Mucosa of rectum (tissue), 2 donors: Measurements from ENCODE around the gene GAGE13.
"Not testable (repeated sequence)": the region's sequence is repeated elsewhere in the genome, so short reads cannot be mapped to it uniquely, and the experiment has no call there.

ENCODE experiments used
- H3K27ac ChIP-seq, 2 donors: one replicate each; pipeline ENCODE4 v1.7.0; 2013; ENCODE audit warnings: inconsistent platforms in 2 of 2, low read depth in 2 of 2, low read length in 2 of 2
- H3K27me3 ChIP-seq, 2 donors: one replicate each; pipeline ENCODE4 v1.7.0; 2013; ENCODE audit warnings: low read length in 2 of 2; ENCODE audit not compliant: control insufficient read depth in 2 of 2, insufficient read depth in 2 of 2
- H3K36me3 ChIP-seq, 2 donors: one replicate each; pipeline ENCODE4 v1.7.0; 2013; ENCODE audit warnings: low read length in 2 of 2; ENCODE audit not compliant: control insufficient read depth in 2 of 2, insufficient read depth in 2 of 2
- H3K4me1 ChIP-seq, 2 donors: one replicate each; pipeline ENCODE4 v1.7.0; 2013; ENCODE audit warnings: low read length in 2 of 2, mild to moderate bottlenecking in 1 of 2; ENCODE audit not compliant: control insufficient read depth in 2 of 2, insufficient read depth in 2 of 2
- H3K4me3 ChIP-seq, 2 donors: one replicate each; pipeline ENCODE4 v1.7.0; 2013; ENCODE audit warnings: low read length in 2 of 2
- H3K9ac ChIP-seq, 2 donors: one replicate each; pipeline ENCODE4 v1.7.0; 2013; ENCODE audit warnings: low read length in 2 of 2, low read depth in 1 of 2, mild to moderate bottlenecking in 1 of 2
- H3K9me3 ChIP-seq, 2 donors: one replicate each; pipeline ENCODE4 v1.7.0; 2013; ENCODE audit warnings: low read length in 2 of 2; ENCODE audit not compliant: control insufficient read depth in 2 of 2
- donor health status: healthy.
- donor health status: Normal muscosa, but diverticular disease.

The GAGE13 gene, protein sequence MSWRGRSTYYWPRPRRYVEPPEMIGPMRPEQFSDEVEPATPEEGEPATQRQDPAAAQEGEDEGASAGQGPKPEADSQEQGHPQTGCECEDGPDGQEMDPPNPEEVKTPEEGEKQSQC

GRCh38 chrX:49331282-49331681 lies at the start of gene GAGE13:
GAGE13 (plus strand) TSS chrX:49331582; CDS start chrX:49332738, 1,156 bp downstream.
- not testable (repeated sequence) for H3K36me3 ChIP-seq, H3K9me3 ChIP-seq, H3K27ac ChIP-seq, H3K4me1 ChIP-seq, H3K4me3 ChIP-seq, H3K9ac ChIP-seq, H3K27me3 ChIP-seq

- Histone ChIP-seq H3K4me3 (no peak overlapping the region), H3K27me3 (peaks cover 0 to 2% of the 10 kb centered on the region in 2 donors), H3K9me3 (no peaks in the 10 kb centered on the region), H3K27ac (no peak overlapping the region), H3K4me1 (no peaks in the 10 kb centered on the region), H3K9ac (no peak overlapping the region), H3K36me3 (no peaks in the 10 kb centered on the region)
Measured at GRCh38 chrX:49282647-49283011, 48.8 kb upstream of the GAGE13 start.

- H3K4me1 ChIP-seq: no peaks in the 10 kb centered on the region
- H3K27ac ChIP-seq: no peak overlapping the region
- H3K4me3 ChIP-seq: no peak overlapping the region
- H3K9ac ChIP-seq: no peak overlapping the region
- H3K9me3 ChIP-seq: no peaks in the 10 kb centered on the region
- H3K27me3 ChIP-seq: peaks cover 0 to 2% of the 10 kb centered on the region in 2 donors
- no peaks in the 10 kb centered on the region for H3K36me3 ChIP-seq
Measured at GRCh38 chrX:49284212-49284611, 47.2 kb upstream of the GAGE13 start.

- H3K27ac ChIP-seq: no peak overlapping the region
- H3K9me3 ChIP-seq: no peaks in the 10 kb centered on the region
- peaks cover 0 to 2% of the 10 kb centered on the region in 2 donors for H3K27me3 ChIP-seq
- H3K4me3 ChIP-seq: no peak overlapping the region
- H3K36me3 ChIP-seq: no peaks in the 10 kb centered on the region
- H3K4me1 ChIP-seq: no peaks in the 10 kb centered on the region
- H3K9ac ChIP-seq: no peak overlapping the region
Measured at GRCh38 chrX:49286136-49286535, 45.2 kb upstream of the GAGE13 start.

DNA sequence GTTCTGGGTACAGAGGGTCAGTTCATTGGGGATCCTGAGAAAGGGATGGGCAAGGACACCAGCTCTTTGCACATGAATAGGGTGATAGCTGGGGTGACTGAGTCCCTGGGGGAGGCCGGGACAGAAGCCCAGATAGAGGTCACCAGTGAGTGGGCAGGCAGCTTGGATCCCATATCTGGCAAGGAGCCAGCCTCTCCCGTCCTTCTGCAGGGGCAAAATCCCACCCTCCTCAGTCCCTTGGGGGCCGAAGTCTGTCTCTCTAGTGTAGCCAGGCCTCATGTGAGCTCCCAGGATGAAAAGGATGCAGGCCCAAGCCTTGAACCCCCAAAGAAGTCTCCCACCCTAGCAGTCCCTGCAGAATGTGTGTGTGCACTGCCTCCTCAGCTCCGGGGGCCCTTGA lies 44.8 kb upstream of the GAGE13 start:
- no peaks in the 10 kb centered on the region for H3K4me1 ChIP-seq
- H3K36me3 ChIP-seq: no peaks in the 10 kb centered on the region
- peaks cover 0 to 2% of the 10 kb centered on the region in 2 donors for H3K27me3 ChIP-seq
- H3K27ac ChIP-seq: no peak overlapping the region
- H3K4me3 ChIP-seq: no peak overlapping the region
- no peaks in the 10 kb centered on the region for H3K9me3 ChIP-seq
- H3K9ac ChIP-seq: no peak overlapping the region

GRCh38 chrX:49287665-49288064 lies 43.7 kb upstream of the GAGE13 start:
- no peak overlapping the region for H3K9ac ChIP-seq
- H3K27ac ChIP-seq: no peak overlapping the region
- H3K27me3 ChIP-seq: peaks cover 0 to under 1% of the 10 kb centered on the region in 2 donors
- no peaks in the 10 kb centered on the region for H3K9me3 ChIP-seq
- H3K36me3 ChIP-seq: no peaks in the 10 kb centered on the region
- no peak overlapping the region for H3K4me3 ChIP-seq
- H3K4me1 ChIP-seq: no peaks in the 10 kb centered on the region

DNA sequence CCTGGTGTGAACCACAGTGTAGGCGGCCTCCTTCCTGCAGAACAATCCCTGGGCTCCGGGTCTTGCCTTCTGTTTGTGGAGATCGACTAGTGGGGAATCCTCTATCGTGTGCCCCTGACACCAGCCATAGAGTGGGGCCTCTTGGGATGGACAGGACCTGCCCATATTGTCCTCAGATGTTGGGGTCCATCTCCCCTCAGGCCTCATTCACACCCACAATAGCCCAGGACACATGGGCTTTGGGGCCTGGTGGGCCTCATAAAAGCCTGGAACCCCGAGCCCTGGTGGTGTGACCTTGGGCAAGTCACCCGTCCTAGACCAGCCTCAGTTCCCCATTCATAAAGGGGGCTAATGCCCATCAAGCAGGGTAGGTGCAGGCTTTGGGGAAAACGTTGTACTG lies 41.2 kb upstream of the GAGE13 start:
- no peaks in the 10 kb centered on the region for H3K27me3 ChIP-seq
- no peak overlapping the region for H3K9ac ChIP-seq
- H3K4me3 ChIP-seq: no peak overlapping the region
- H3K9me3 ChIP-seq: no peaks in the 10 kb centered on the region
- H3K4me1 ChIP-seq: no peaks in the 10 kb centered on the region
- H3K27ac ChIP-seq: no peak overlapping the region
- no peaks in the 10 kb centered on the region for H3K36me3 ChIP-seq

GRCh38 chrX:49291615-49292337 lies 39.6 kb upstream of the GAGE13 start:
- Histone ChIP-seq H3K9me3 (no peaks in the 10 kb centered on the region), H3K9ac (no peak overlapping the region), H3K4me3 (peak overlapping the region in 1 of 2 donors; percentile 7), H3K27me3 (no peaks in the 10 kb centered on the region), H3K36me3 (no peaks in the 10 kb centered on the region), H3K27ac (no peak overlapping the region), H3K4me1 (no peaks in the 10 kb centered on the region)

DNA sequence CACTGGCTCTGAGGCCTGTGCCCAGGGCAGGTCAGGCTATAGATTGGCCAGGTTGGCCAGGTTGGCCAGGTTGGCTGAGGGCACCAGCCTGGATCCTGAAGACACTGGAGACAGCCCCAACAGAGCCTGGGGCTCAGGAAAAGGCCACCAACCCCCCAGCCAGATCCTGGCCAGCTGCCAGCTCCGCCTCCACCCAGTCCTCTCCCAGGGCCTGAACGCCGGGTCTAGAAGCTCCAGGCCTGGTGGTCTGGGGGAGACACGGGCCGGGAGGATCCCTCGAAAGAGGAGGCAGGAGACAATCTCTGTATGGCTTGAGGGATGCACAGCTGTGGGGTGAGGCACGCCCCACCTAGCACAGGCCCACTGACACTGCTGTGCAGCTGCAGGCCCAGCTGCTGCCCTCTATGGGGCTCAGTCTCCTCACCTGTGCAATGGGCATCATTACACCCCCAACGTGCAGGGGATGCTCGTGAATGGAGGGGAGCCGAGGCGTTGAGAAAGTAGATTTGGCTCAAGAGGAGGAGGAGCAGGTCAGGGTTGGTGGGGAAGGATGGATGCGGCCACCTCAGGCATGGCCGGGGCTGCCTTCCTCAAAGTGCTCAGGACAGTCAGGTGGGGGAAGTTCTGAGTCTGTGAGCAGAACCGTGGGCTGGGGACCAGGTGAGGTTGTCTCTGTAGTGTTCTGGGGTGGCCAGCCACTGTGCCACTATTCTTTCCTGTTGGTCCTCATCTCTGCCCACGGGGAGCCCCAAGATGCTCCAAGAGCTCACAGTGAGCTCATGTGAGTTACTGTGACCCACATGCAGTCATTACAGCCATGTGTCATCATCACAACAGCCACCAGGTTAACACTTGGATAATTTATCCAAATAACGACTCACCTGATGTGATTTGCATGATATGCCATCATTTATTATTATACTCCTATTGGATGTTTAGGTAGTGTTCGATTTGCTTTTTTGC lies 38.7 kb upstream of the GAGE13 start:
- H3K4me1 ChIP-seq: no peaks in the 10 kb centered on the region
- H3K9ac ChIP-seq: no peak overlapping the region
- H3K36me3 ChIP-seq: no peaks in the 10 kb centered on the region
- H3K9me3 ChIP-seq: no peaks in the 10 kb centered on the region
- no peaks in the 10 kb centered on the region for H3K27me3 ChIP-seq
- H3K4me3 ChIP-seq: no peak overlapping the region
- H3K27ac ChIP-seq: no peak overlapping the region

GRCh38 chrX:49299293-49299692 lies 32.1 kb upstream of the GAGE13 start:
- H3K36me3 ChIP-seq, H3K27me3 ChIP-seq, H3K4me1 ChIP-seq, H3K27ac ChIP-seq, H3K9ac ChIP-seq, H3K4me3 ChIP-seq, H3K9me3 ChIP-seq: not testable (repeated sequence)
